H1 (cell line): ENCODE measurements around the gene CAMK2D. TPM values are rescaled to one million over a fixed set of nuclear protein-coding genes. Genes with fewer than 3 reads are reported as not detected.

Experiments
- CHD1 ChIP-seq: IDR thresholded peaks from 2 replicates; pipeline ENCODE4 v1.6.1; 2012; ENCODE audit warnings: low read depth, low read length, improper control_type of control experiment
- CREB1 ChIP-seq: IDR thresholded peaks from 2 replicates; pipeline ENCODE4 v1.6.1; 2012; ENCODE audit warnings: inconsistent platforms
- HDAC2 ChIP-seq, 2 experiments: fragments of 300-600 bp in 1 of 2; sonication (generic) in 1 of 2; IDR thresholded peaks; 2 replicates each; pipeline ENCODE4 v1.6.1; 2011 to 2012; ENCODE audit warnings: low read depth in 2 of 2, low read length in 2 of 2, mild to moderate bottlenecking in 2 of 2, moderate library complexity in 2 of 2, borderline replicate concordance in 1 of 2, inconsistent platforms in 1 of 2
- JUN ChIP-seq: IDR thresholded peaks from 2 replicates; pipeline ENCODE4 v1.6.1; 2011; ENCODE audit warnings: low read depth, mild to moderate bottlenecking, improper control_type of control experiment, low read length
- NRF1 ChIP-seq: IDR thresholded peaks from 2 replicates; pipeline ENCODE4 v1.6.1; 2011; ENCODE audit warnings: mild to moderate bottlenecking, low read depth, low read length, improper control_type of control experiment
- RFX5 ChIP-seq: IDR thresholded peaks from 2 replicates; pipeline ENCODE4 v1.6.1; 2011; ENCODE audit warnings: low read depth, low read length, improper control_type of control experiment, borderline replicate concordance
- SP2 ChIP-seq: IDR thresholded peaks from 2 replicates; pipeline ENCODE4 v1.6.1; 2012; ENCODE audit warnings: mild to moderate bottlenecking, low read length, inconsistent platforms
- SUZ12 ChIP-seq: fragments of 200-600 bp; sonication (generic); IDR thresholded peaks from 2 replicates; pipeline ENCODE4 v1.6.1; 2012; ENCODE audit warnings: mild to moderate bottlenecking, inconsistent platforms, low read length, moderate library complexity, mixed read lengths
- TAF1 ChIP-seq: IDR thresholded peaks from 2 replicates; pipeline ENCODE4 v1.6.1; 2011; ENCODE audit warnings: mild to moderate bottlenecking, low read depth, low read length
- TEAD4 ChIP-seq: IDR thresholded peaks from 2 replicates; pipeline ENCODE4 v1.6.1; 2012; ENCODE audit warnings: low read depth, low read length, inconsistent platforms, mixed read lengths
- polyA plus RNA-seq, 7 experiments: library from polyadenylated mRNA; depleted of rRNA in 3 of 7; stranded (reverse) in 5 of 7; unstranded in 2 of 7; fragments of >200 nt in 5 of 7; fragments of 200-250 nt in 2 of 7; gene quantifications; 1 replicate in 5 of 7; 2 replicates in 1 of 7; 4 replicates in 1 of 7; pipeline versions ENCODE4 v1.2.1 to v1.2.3, GENCODE V29; 2011 to 2013; ENCODE audit warnings: missing spikeins in 2 of 7, mixed read lengths in 2 of 7
- total RNA-seq: library from RNA; stranded (reverse); fragmentation: NEBNext Ultra II Directional; extraction: Animal tissue kit (Norgen Biotek cat#: 25700); gene quantifications from 2 replicates; pipeline ENCODE4 v1.2.1, GENCODE V29; 2021
- TF ChIP-seq, protein P1 (sequence below): fragments of 300-600 bp; sonication (generic); IDR thresholded peaks from 2 replicates; pipeline ENCODE4 v1.7.1; 2012; ENCODE audit warnings: low read length, moderate library complexity, mild to moderate bottlenecking, inconsistent platforms; ENCODE audit not compliant: insufficient replicate concordance
- TF ChIP-seq, protein P2 (sequence below): IDR thresholded peaks from 2 replicates; pipeline ENCODE4 v1.6.1; 2012; ENCODE audit warnings: inconsistent platforms

Gene CAMK2D
- total and polyA plus RNA-seq, 2 of the 8 experiments (the other 6 are each of a cell fraction or from before 2014, with no cell fraction given): 3.2 to 7.0 TPM

DNA sequence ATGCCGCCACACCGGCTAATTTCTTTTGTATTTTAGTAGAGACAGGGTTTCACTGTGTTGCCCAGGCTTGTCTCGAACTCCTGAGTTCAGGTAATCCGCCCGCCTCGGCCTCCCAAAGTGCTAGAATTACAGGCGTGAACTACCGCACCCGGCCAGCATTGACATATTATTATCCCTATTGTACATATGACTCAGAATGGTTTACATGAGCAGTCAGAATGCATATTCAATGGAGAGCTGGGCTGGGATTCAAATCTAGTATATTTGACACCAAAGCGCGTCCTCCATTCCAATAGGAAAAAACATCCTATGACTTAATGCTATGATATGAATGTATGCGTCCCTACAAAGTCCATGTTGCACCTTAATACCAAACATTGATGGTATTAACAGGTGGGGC, 281.4 kb downstream of the CAMK2D start (continued):
- TF ChIP-seq, protein P1, sequence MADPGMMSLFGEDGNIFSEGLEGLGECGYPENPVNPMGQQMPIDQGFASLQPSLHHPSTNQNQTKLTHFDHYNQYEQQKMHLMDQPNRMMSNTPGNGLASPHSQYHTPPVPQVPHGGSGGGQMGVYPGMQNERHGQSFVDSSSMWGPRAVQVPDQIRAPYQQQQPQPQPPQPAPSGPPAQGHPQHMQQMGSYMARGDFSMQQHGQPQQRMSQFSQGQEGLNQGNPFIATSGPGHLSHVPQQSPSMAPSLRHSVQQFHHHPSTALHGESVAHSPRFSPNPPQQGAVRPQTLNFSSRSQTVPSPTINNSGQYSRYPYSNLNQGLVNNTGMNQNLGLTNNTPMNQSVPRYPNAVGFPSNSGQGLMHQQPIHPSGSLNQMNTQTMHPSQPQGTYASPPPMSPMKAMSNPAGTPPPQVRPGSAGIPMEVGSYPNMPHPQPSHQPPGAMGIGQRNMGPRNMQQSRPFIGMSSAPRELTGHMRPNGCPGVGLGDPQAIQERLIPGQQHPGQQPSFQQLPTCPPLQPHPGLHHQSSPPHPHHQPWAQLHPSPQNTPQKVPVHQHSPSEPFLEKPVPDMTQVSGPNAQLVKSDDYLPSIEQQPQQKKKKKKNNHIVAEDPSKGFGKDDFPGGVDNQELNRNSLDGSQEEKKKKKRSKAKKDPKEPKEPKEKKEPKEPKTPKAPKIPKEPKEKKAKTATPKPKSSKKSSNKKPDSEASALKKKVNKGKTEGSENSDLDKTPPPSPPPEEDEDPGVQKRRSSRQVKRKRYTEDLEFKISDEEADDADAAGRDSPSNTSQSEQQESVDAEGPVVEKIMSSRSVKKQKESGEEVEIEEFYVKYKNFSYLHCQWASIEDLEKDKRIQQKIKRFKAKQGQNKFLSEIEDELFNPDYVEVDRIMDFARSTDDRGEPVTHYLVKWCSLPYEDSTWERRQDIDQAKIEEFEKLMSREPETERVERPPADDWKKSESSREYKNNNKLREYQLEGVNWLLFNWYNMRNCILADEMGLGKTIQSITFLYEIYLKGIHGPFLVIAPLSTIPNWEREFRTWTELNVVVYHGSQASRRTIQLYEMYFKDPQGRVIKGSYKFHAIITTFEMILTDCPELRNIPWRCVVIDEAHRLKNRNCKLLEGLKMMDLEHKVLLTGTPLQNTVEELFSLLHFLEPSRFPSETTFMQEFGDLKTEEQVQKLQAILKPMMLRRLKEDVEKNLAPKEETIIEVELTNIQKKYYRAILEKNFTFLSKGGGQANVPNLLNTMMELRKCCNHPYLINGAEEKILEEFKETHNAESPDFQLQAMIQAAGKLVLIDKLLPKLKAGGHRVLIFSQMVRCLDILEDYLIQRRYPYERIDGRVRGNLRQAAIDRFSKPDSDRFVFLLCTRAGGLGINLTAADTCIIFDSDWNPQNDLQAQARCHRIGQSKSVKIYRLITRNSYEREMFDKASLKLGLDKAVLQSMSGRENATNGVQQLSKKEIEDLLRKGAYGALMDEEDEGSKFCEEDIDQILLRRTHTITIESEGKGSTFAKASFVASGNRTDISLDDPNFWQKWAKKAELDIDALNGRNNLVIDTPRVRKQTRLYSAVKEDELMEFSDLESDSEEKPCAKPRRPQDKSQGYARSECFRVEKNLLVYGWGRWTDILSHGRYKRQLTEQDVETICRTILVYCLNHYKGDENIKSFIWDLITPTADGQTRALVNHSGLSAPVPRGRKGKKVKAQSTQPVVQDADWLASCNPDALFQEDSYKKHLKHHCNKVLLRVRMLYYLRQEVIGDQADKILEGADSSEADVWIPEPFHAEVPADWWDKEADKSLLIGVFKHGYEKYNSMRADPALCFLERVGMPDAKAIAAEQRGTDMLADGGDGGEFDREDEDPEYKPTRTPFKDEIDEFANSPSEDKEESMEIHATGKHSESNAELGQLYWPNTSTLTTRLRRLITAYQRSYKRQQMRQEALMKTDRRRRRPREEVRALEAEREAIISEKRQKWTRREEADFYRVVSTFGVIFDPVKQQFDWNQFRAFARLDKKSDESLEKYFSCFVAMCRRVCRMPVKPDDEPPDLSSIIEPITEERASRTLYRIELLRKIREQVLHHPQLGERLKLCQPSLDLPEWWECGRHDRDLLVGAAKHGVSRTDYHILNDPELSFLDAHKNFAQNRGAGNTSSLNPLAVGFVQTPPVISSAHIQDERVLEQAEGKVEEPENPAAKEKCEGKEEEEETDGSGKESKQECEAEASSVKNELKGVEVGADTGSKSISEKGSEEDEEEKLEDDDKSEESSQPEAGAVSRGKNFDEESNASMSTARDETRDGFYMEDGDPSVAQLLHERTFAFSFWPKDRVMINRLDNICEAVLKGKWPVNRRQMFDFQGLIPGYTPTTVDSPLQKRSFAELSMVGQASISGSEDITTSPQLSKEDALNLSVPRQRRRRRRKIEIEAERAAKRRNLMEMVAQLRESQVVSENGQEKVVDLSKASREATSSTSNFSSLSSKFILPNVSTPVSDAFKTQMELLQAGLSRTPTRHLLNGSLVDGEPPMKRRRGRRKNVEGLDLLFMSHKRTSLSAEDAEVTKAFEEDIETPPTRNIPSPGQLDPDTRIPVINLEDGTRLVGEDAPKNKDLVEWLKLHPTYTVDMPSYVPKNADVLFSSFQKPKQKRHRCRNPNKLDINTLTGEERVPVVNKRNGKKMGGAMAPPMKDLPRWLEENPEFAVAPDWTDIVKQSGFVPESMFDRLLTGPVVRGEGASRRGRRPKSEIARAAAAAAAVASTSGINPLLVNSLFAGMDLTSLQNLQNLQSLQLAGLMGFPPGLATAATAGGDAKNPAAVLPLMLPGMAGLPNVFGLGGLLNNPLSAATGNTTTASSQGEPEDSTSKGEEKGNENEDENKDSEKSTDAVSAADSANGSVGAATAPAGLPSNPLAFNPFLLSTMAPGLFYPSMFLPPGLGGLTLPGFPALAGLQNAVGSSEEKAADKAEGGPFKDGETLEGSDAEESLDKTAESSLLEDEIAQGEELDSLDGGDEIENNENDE: no peak
- TF ChIP-seq SUZ12 (no peak), RFX5 (no peak), CHD1 (no peak), NRF1 (no peak), JUN (no peak), CREB1 (no peak), HDAC2 (IDR thresholded peaks at IDR 0.05; ENCODE audit: borderline replicate concordance in 1 of 2, low read depth in 2 of 2, low read length in 2 of 2) (no peak), SP2 (no peak), TEAD4 (no peak), TAF1 (no peak)
- TF ChIP-seq, protein P2, sequence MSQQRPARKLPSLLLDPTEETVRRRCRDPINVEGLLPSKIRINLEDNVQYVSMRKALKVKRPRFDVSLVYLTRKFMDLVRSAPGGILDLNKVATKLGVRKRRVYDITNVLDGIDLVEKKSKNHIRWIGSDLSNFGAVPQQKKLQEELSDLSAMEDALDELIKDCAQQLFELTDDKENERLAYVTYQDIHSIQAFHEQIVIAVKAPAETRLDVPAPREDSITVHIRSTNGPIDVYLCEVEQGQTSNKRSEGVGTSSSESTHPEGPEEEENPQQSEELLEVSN: no peak
